WTC11 (cell line): Measurements from ENCODE around the gene TBC1D4.
"Not testable (repeated sequence)": the region's sequence is repeated elsewhere in the genome, so short reads cannot be mapped to it uniquely, and the experiment has no call there.

ENCODE experiments used
- CBFB ChIP-seq: sonication (generic); formaldehyde crosslinking; IDR thresholded peaks from 2 replicates; pipeline ENCODE4 v1.8.1; 2022; ENCODE audit warnings: mild to moderate bottlenecking, low read depth, missing genetic modification reagents
- CTCF ChIP-seq: fragments of 200-600 bp; IDR thresholded peaks from 2 replicates; pipeline ENCODE4 v1.8.0; 2022; ENCODE audit warnings: antibody characterized with exemption
- E2F1 ChIP-seq: sonication (generic); formaldehyde crosslinking; IDR thresholded peaks from 2 replicates; pipeline ENCODE4 v1.8.0; 2022; ENCODE audit warnings: mild to moderate bottlenecking, missing genetic modification reagents
- FOXK1 ChIP-seq: sonication (generic); formaldehyde crosslinking; IDR thresholded peaks from 2 replicates; pipeline ENCODE4 v1.8.0; 2022; ENCODE audit warnings: mild to moderate bottlenecking, moderate library complexity, missing genetic modification reagents
- JUN ChIP-seq: sonication (generic); formaldehyde crosslinking; IDR thresholded peaks from 2 replicates; pipeline ENCODE4 v1.8.0; 2023; ENCODE audit warnings: mild to moderate bottlenecking, missing genetic modification reagents
- KAT7 ChIP-seq: sonication (generic); formaldehyde crosslinking; IDR thresholded peaks from 2 replicates; pipeline ENCODE4 v1.8.1; 2023; ENCODE audit warnings: missing genetic modification reagents, mild to moderate bottlenecking, borderline replicate concordance
- NFATC4 ChIP-seq: fragments of 250-450 bp; sonication (Bioruptor Pico); IDR thresholded peaks from 2 replicates; pipeline ENCODE4 v1.9.0; 2021; ENCODE audit warnings: mild to moderate bottlenecking
- NFYB ChIP-seq: sonication (generic); formaldehyde crosslinking; conservative IDR thresholded peaks from 2 replicates; pipeline ENCODE4 v1.8.0; 2022; ENCODE audit warnings: low read depth, missing genetic modification reagents
- TCF7 ChIP-seq: sonication (generic); formaldehyde crosslinking; IDR thresholded peaks from 2 replicates; pipeline ENCODE4 v1.8.0; 2022; ENCODE audit warnings: mild to moderate bottlenecking, low read depth, missing genetic modification reagents, moderate library complexity
- TEAD4 ChIP-seq: sonication (generic); formaldehyde crosslinking; IDR thresholded peaks from 2 replicates; pipeline ENCODE4 v1.8.0; 2022; ENCODE audit warnings: mild to moderate bottlenecking, missing genetic modification reagents
- ZNF512 ChIP-seq: sonication (generic); formaldehyde crosslinking; IDR thresholded peaks from 2 replicates; pipeline ENCODE4 v1.8.1; 2022; ENCODE audit warnings: missing genetic modification reagents, borderline replicate concordance

GRCh38 chr13:75245578-75245977 is 236.4 kb downstream of the TBC1D4 start:
- TF ChIP-seq ZNF512 (CRISPR knock-in tag); CBFB; CTCF; NFYB; TEAD4; KAT7 (CRISPR knock-in tag); E2F1 (CRISPR knock-in tag); JUN (CRISPR knock-in tag); FOXK1 (CRISPR knock-in tag); NFATC4 (CRISPR knock-in tag); TCF7 (CRISPR knock-in tag): not testable (repeated sequence)
